Stimulated activated naive CD8-positive, alpha-beta T cell treated with anti-CD3 and anti-CD28 coated beads, Interleukin-15, Interleukin-2, amounts not matched to agents 100 U/mL and 50 U/mL, for 24 hours (primary cell): ENCODE measurements around the gene HS3ST3A1.

Source experiments
- ATAC-seq: fragments of 150-1000 bp; cut with Tn5 transposase; one replicate; pipeline ENCODE4 v1.10.0; 2021
- DNase-seq: peaks from one replicate; pipeline ENCODE4 v3.0.0; 2021

HS3ST3A1 gene

GRCh38 chr17:13491916-13492736, 109.6 kb downstream of the HS3ST3A1 start:
- ATAC-seq (no peak), DNase-seq (no peak)

GRCh38 chr17:13491491-13491890, 110.2 kb downstream of the HS3ST3A1 start:
- DNase-seq, result no peak
- no peak for ATAC-seq

- DNase-seq, result no peak
- ATAC-seq, result no peak
These were observed 110.7 kb downstream of the HS3ST3A1 start for GRCh38 chr17:13490906-13491482.

- ATAC-seq (no peak), DNase-seq (no peak)
These were observed 111.3 kb downstream of the HS3ST3A1 start for GRCh38 chr17:13490427-13490826.

- no peak for DNase-seq
- no peak for ATAC-seq
These were observed 116.4 kb downstream of the HS3ST3A1 start for GRCh38 chr17:13485327-13485726.

- ATAC-seq (no peak), DNase-seq (no peak)
These were observed 117.7 kb downstream of the HS3ST3A1 start for GRCh38 chr17:13484020-13484419.

- ATAC-seq, result no peak
- DNase-seq, result no peak
These were observed 120.9 kb downstream of the HS3ST3A1 start for GRCh38 chr17:13480877-13481276.

- ATAC-seq (no peak), DNase-seq (no peak)
These were observed 123.4 kb downstream of the HS3ST3A1 start for GRCh38 chr17:13478326-13478830.

GRCh38 chr17:13477180-13477611, 124.5 kb downstream of the HS3ST3A1 start:
- DNase-seq, result no peak
- ATAC-seq, result no peak

- no peak for ATAC-seq
These were observed 125.0 kb downstream of the HS3ST3A1 start for GRCh38 chr17:13476720-13477119.

GRCh38 chr17:13475574-13476223, 126.0 kb downstream of the HS3ST3A1 start:
- DNase-seq (no peak), ATAC-seq (no peak)

More at GRCh38 chr17:13476720-13477119, 125.0 kb downstream of the HS3ST3A1 start:
- no peak for DNase-seq

GRCh38 chr17:13474073-13474800, 127.5 kb downstream of the HS3ST3A1 start:
- no peak for ATAC-seq
- no peak for DNase-seq

- DNase-seq (no peak), ATAC-seq (no peak)
These were observed 136.1 kb downstream of the HS3ST3A1 start for GRCh38 chr17:13465678-13466077.

GRCh38 chr17:13462673-13463124, 139.0 kb downstream of the HS3ST3A1 start:
- ATAC-seq, result no peak
- DNase-seq, result no peak

GRCh38 chr17:13462146-13462545, 139.6 kb downstream of the HS3ST3A1 start:
- DNase-seq, result no peak
- no peak for ATAC-seq

- DNase-seq, result no peak
- ATAC-seq, result no peak
These were observed 141.3 kb downstream of the HS3ST3A1 start for GRCh38 chr17:13460261-13461000.

- DNase-seq, result no peak
- no peak for ATAC-seq
These were observed 143.9 kb downstream of the HS3ST3A1 start for GRCh38 chr17:13457783-13458182.
